Eye (tissue), 1 donor: Measurements from ENCODE around the gene KIDINS220.

Source experiments
- DNase-seq: peaks from one replicate; pipeline ENCODE4 v3.0.0-alpha.2; 2015

Gene KIDINS220

GRCh38 chr2:8850845-8851487 lies 13.6 kb upstream of the KIDINS220 start:
- DNase-seq: no peak

GRCh38 chr2:8849327-8849726 lies 11.9 kb upstream of the KIDINS220 start:
- no peak for DNase-seq

GRCh38 chr2:8848328-8849100 lies 11.1 kb upstream of the KIDINS220 start:
- DNase-seq: no peak

GRCh38 chr2:8847400-8847799 lies 10.0 kb upstream of the KIDINS220 start:
- DNase-seq: no peak

- no peak for DNase-seq
These were observed 4.5 kb upstream of the KIDINS220 start for GRCh38 chr2:8841932-8842331.

GRCh38 chr2:8840475-8841091 lies 3.2 kb upstream of the KIDINS220 start:
- no peak for DNase-seq

GRCh38 chr2:8839189-8839965 lies 2.0 kb upstream of the KIDINS220 start:
- DNase-seq: no peak

GRCh38 chr2:8837795-8838140 lies 355 bp upstream of the KIDINS220 start:
- DNase-seq: no peak

- DNase-seq: no peak
These were observed 2.1 kb downstream of the KIDINS220 start for GRCh38 chr2:8835279-8835678.

- DNase-seq: no peak
These were observed 3.6 kb downstream of the KIDINS220 start for GRCh38 chr2:8833853-8834252.

- DNase-seq: no peak
These were observed 5.9 kb downstream of the KIDINS220 start for GRCh38 chr2:8831516-8831915.

GRCh38 chr2:8827729-8828128 lies 9.7 kb downstream of the KIDINS220 start:
- no peak for DNase-seq

- no peak for DNase-seq
These were observed 15.2 kb downstream of the KIDINS220 start for GRCh38 chr2:8822218-8822617.

- DNase-seq: no peak
These were observed 15.9 kb downstream of the KIDINS220 start for GRCh38 chr2:8821276-8822217.

GRCh38 chr2:8819948-8820347 lies 17.5 kb downstream of the KIDINS220 start:
- no peak for DNase-seq

GRCh38 chr2:8819194-8819593 lies 18.2 kb downstream of the KIDINS220 start:
- DNase-seq: no peak

GRCh38 chr2:8817221-8817620 lies 20.2 kb downstream of the KIDINS220 start:
- DNase-seq: no peak

- DNase-seq: no peak
These were observed 30.3 kb downstream of the KIDINS220 start for GRCh38 chr2:8806885-8807704.

- DNase-seq: peak; percentile 3
These were observed 31.9 kb downstream of the KIDINS220 start for GRCh38 chr2:8805278-8806210.
